ENCODE data around the gene QSOX2.

The QSOX2 gene

DNA sequence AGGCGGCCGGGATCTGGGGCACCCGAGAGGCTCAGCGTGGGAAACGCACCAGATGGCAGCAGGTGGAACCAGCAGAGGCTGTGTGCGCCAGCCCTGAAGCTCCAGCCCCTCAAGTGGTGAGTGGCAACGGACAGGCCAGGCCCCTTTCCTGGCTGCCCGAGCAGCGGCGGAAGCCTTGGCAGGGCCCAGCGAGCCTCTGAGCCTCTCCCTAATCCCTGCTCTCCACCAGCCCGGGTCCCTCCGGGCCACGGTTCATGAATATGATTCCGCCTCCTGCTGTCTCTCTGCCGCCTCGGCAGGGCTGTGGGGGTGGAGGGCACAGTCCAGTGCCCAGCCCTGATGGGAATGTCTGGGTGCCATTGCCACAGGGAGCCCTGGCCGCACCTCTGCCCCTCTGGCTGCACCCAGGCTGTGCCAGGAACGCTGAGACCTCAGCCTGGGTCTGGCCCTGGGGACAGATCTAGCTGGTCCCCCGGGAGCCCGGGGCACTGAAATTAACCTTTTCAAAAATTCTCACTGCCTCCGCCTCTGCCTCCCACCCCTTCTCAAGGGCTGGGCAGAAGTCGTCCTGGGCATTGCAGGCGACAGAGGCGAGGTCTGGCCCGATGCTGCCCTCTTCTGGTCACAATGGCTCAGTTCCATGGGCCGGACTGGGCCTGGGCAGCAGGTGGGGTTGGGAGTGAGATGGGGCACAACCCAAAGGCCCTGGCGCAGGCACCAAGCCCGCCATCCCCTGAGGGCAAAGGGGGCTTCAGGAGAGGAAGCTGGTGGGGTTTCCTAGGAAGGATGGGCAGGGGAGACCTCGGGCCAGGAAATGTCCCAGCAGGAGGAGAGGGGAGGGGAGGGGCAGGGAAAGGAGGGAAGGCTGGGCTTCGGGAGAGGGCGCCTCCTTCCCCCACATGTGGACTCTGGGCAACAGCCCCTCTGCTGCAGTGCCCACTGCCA lies 38.0 kb upstream of the QSOX2 start:
- DNase-seq (ENCODE audit: extremely low spot score, insufficient read length, low read depth) (peak; percentile 77), FAIRE-seq (no peak)

DNA sequence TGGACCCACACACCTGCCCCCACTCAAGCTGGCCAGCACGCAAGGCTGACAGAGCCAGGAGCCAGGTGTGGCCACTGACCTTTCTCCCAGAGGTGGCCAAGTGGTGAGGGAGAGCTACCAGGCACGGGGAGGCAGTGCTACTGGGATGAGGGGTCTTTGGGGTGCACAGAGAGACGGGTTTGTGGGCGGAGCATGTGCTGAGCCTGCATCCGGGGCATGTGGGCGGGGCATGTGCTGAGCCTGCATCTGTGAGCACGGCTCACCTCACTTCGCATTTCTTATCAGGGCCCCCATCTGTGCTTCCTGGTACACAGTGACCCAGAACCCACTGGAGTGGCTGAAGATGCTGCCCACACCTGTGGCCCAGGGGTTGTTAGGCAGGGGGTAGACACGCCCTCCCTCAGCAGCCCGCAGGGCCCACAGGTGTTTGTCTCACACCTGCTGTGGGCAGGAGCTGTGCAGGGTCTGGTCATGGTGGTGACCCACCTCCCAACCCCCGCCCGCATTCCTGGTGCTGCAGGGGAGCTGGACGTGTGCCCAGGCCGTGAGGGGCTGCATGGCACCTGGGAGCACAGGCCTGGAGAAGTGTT lies 36.8 kb upstream of the QSOX2 start:
- DNase-seq (ENCODE audit: extremely low spot score, insufficient read length, low read depth): no peak
- FAIRE-seq: no peak

- DNase-seq (ENCODE audit: extremely low spot score, insufficient read length, low read depth): no peak
- no peak for FAIRE-seq
Observed at GRCh38 chr9:136281421-136282271, 36.0 kb upstream of the QSOX2 start.

DNA sequence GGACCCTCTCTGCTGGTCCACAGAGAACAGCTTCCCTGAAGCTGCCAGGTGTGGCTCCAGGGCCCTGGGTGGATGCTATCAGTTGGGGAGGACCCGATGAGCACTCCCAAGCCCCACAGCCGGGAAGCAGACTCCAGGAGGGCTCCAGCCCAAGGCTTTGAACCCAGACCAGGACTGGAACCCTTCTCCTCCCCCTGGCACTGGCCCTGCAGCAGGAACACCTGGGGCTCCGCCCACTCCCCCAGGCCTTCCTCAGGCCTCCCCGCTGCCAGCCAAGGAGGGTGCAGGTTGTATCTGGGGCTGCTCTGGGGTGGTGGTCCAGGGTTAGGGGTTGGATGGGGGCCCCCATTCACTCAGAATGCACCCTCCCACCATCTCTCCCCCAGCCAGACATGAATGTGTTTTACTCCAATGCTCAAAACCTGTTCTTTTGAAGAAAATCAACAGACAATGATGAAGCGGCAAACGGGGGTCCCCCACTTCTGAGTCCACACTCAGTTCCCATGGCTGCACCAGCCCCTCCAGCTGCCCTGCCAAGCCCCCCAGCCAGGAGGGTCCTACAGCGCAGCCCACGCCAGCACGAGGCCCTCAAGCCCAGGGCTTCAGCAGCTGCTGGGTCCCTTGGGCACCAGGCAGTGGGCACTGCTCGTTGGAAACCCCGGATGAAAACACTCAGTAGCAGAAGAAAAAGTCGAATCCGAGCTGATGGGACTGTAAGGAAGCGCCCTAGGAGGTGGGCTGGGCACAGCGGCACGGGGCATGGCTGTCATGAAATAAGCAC lies 35.1 kb upstream of the QSOX2 start:
- no peak for FAIRE-seq
- DNase-seq (ENCODE audit: extremely low spot score, insufficient read length, low read depth): no peak

DNA sequence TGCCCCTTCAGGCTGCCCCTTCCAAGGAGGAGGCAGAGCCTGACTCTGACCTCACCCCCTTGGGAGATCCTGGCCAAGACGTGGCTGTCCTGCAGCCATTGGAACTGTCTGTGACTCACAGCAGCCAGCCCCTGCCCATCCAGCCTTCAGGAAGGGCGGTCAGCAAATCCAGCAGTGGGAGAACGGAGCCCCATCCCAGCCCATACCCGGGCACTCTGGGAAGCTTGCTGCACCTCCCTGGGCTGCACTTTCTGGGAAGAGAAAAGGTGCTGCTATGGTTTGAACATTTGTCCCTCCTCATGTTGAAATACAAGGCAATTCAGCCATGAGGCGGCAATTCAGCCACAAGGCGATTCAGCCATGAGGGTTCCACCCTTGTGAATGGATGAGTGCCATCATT lies 33.9 kb upstream of the QSOX2 start:
- FAIRE-seq (no peak), DNase-seq (ENCODE audit: extremely low spot score, insufficient read length, low read depth) (no peak)

- FAIRE-seq (no peak), DNase-seq (ENCODE audit: extremely low spot score, insufficient read length, low read depth) (no peak)
Observed at GRCh38 chr9:136278894-136279293, 33.3 kb upstream of the QSOX2 start.

GRCh38 chr9:136278221-136278620 lies 32.6 kb upstream of the QSOX2 start:
- FAIRE-seq: no peak

DNA sequence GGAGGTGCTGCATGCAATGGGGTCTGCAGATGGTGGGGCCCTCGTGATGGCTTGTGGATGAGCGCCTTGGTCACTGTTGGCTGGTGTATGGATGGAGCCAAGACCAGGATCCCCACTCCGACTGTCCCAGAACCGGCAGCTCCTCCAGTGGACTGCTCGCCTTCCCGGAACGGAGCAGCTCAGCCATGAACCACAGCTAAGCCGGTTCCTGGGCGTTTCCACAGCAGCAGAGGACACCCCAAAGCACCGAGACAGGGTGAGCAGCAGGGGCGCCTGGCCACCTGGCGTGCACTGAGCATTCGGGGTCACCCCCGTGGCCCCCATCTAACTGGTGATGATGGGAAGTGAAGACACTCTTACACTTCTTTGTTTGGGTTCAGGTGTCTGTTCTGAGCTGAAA lies 32.1 kb upstream of the QSOX2 start:
- DNase-seq (ENCODE audit: extremely low spot score, insufficient read length, low read depth): no peak
- no peak for FAIRE-seq

More at GRCh38 chr9:136278221-136278620, 32.6 kb upstream of the QSOX2 start:
- DNase-seq (ENCODE audit: extremely low spot score, insufficient read length, low read depth): no peak

GRCh38 chr9:136276716-136277115 lies 31.1 kb upstream of the QSOX2 start:
- FAIRE-seq (no peak), DNase-seq (ENCODE audit: extremely low spot score, insufficient read length, low read depth) (no peak)

GRCh38 chr9:136275655-136276429 lies 30.2 kb upstream of the QSOX2 start:
- DNase-seq (ENCODE audit: extremely low spot score, insufficient read length, low read depth) (no peak), FAIRE-seq (no peak)

GRCh38 chr9:136274786-136275654 lies 29.4 kb upstream of the QSOX2 start:
- FAIRE-seq (no peak), DNase-seq (ENCODE audit: extremely low spot score, insufficient read length, low read depth) (no peak)

- no peak for FAIRE-seq
- DNase-seq (ENCODE audit: extremely low spot score, insufficient read length, low read depth): no peak
Observed at GRCh38 chr9:136273921-136274785, 28.5 kb upstream of the QSOX2 start.

GRCh38 chr9:136273244-136273865 lies 27.7 kb upstream of the QSOX2 start:
- DNase-seq (ENCODE audit: extremely low spot score, insufficient read length, low read depth) (no peak), FAIRE-seq (no peak)

DNA sequence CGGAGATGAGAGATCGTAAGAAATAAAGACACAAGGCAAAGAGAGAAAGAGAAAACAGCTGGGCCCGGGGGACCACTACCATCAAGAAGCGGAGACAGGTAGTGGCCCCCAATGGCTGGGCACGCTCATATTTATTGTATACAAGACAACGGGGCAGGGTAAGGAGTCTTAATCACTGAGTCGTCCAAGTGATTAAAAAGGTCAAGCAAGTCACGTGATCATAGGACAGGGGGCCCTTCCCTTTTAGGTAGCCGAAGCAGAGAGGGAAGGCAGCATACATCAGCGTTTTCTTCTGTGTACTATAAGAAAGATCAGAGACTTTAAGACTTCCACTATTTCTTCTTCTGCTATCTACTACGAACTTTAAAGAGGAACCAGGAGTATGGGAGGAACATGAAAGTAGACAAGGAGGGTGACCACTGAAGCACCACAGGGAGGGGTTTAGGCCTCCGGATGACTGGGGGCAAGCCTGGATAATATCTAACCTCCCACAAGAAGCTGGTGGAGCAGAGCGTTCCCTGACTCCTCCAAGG lies 24.6 kb upstream of the QSOX2 start:
- DNase-seq (ENCODE audit: extremely low spot score, insufficient read length, low read depth): no peak
- FAIRE-seq: no peak

- DNase-seq (ENCODE audit: extremely low spot score, insufficient read length, low read depth) (no peak), FAIRE-seq (no peak)
Observed at GRCh38 chr9:136268735-136269134, 23.1 kb upstream of the QSOX2 start.

GRCh38 chr9:136268318-136268717 lies 22.7 kb upstream of the QSOX2 start:
- FAIRE-seq (no peak), DNase-seq (ENCODE audit: extremely low spot score, insufficient read length, low read depth) (no peak)

Data from GM18507 (cell line).